ENCODE data around the gene HES3.

Gene HES3

DNA sequence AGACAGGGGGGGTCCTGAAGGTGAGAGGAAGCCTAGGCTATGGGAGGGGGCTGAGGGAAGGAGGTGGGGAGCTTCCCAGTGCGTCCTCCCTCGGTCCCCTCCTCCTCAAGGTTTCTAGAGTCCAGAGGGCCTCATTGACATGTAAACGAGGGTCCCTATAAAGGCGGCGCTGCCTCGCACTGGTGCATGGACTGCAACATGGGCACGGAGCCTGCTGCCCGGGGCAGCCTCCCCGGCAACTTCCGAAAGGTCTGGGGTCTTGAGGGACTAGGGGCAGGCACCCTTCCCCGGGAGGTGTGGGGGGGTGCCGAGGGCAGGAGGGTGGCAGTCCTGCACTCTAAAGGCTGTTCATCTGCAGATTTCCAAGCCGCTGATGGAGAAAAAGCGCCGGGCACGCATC is at the start of gene HES3:
Gene HES3, plus strand, starts transcription at position 187 of the 400 bp plus-strand sequence. Its CDS starts 187 bp downstream, at position 374.
- no peak within 1 kb of the TSS for H3K4me3 ChIP-seq
- H3K27ac ChIP-seq, result no peak within 1 kb of the TSS
- H3K9ac ChIP-seq (ENCODE audit: insufficient read length), result no peak within 1 kb of the TSS
- H3K36me3 ChIP-seq (ENCODE audit: insufficient read depth, low read length), result no peaks in the 10 kb centered on the region
- no peak for TF ChIP-seq FOXP2 (optimal IDR thresholded peaks at IDR 0.05; ENCODE audit: control extremely low read depth, extremely low read length, insufficient read depth)
- no peak for TF ChIP-seq EZH2 (IDR thresholded peaks at IDR 0.05)
- no peak for TF ChIP-seq POLR2AphosphoS5 (IDR thresholded peaks at IDR 0.05; ENCODE audit: borderline replicate concordance, low read depth, low read length)
- no peaks in the 10 kb centered on the region for H3K9me3 ChIP-seq (ENCODE audit: low read depth, low read length)
- no peak for DNase-seq (ENCODE audit: low read depth, low spot score)

DNA sequence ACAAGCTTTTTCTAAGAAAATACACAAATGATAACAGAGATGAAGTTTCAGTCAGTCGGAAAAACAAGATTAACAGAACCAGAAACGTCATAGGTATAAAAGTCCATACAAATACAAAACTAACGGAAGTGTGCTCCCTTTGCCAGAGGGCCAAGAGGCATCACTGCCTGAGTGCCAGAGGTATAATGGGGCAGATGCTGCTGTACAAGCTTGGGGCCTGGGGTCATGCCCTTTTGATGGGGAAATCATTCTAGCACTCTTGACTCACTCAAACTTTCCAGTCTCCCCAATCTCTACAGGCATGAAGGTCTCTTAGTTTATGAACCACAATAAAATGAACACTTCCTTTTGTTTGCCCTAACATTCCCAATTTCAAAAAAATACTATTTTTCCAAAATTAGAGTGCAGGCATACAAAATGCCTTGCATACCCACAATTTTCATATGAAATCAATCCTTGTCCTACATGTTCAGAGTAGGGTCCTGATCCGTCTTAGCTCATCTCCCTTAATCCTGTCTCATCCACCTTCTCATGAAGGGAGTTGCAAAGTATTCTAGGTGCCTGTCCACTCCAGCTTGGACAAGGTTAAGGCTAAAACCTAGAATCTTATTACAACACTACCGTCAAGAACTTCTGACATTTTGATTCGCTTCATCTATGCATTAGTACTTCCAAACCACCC is 46.1 kb upstream of the HES3 start:
- peak overlapping the region; percentile 99 for H3K9ac ChIP-seq (ENCODE audit: insufficient read length)
- peak overlapping the region; percentile 81 for H3K4me3 ChIP-seq
- H3K27ac ChIP-seq, result peak overlapping the region; percentile 88; the same call in 1 of the 2 replicates
- H3K36me3 ChIP-seq (ENCODE audit: insufficient read depth, low read length), result peaks cover 50% of the 10 kb centered on the region
- DNase-seq (ENCODE audit: low read depth, low spot score), result no peak
- H3K9me3 ChIP-seq (ENCODE audit: low read depth, low read length), result no peaks in the 10 kb centered on the region
- TF ChIP-seq FOXP2 (optimal IDR thresholded peaks at IDR 0.05; ENCODE audit: control extremely low read depth, extremely low read length, insufficient read depth) (no peak), POLR2AphosphoS5 (IDR thresholded peaks at IDR 0.05; ENCODE audit: borderline replicate concordance, low read depth, low read length) (no peak), EZH2 (IDR thresholded peaks at IDR 0.05) (no peak)

GRCh38 chr1:6198646-6199297 is 45.2 kb upstream of the HES3 start:
- Histone ChIP-seq H3K9ac (ENCODE audit: insufficient read length) (peak overlapping the region; percentile 99), H3K36me3 (ENCODE audit: insufficient read depth, low read length) (peaks cover 41% of the 10 kb centered on the region), H3K27ac (peak overlapping the region; percentile 88), H3K9me3 (ENCODE audit: low read depth, low read length) (no peaks in the 10 kb centered on the region), H3K4me3 (peak overlapping the region; percentile 81)
- no peak for DNase-seq (ENCODE audit: low read depth, low spot score)
- TF ChIP-seq EZH2 (IDR thresholded peaks at IDR 0.05), result no peak
- no peak for TF ChIP-seq POLR2AphosphoS5 (IDR thresholded peaks at IDR 0.05; ENCODE audit: borderline replicate concordance, low read depth, low read length)
- no peak for TF ChIP-seq FOXP2 (optimal IDR thresholded peaks at IDR 0.05; ENCODE audit: control extremely low read depth, extremely low read length, insufficient read depth)

DNA sequence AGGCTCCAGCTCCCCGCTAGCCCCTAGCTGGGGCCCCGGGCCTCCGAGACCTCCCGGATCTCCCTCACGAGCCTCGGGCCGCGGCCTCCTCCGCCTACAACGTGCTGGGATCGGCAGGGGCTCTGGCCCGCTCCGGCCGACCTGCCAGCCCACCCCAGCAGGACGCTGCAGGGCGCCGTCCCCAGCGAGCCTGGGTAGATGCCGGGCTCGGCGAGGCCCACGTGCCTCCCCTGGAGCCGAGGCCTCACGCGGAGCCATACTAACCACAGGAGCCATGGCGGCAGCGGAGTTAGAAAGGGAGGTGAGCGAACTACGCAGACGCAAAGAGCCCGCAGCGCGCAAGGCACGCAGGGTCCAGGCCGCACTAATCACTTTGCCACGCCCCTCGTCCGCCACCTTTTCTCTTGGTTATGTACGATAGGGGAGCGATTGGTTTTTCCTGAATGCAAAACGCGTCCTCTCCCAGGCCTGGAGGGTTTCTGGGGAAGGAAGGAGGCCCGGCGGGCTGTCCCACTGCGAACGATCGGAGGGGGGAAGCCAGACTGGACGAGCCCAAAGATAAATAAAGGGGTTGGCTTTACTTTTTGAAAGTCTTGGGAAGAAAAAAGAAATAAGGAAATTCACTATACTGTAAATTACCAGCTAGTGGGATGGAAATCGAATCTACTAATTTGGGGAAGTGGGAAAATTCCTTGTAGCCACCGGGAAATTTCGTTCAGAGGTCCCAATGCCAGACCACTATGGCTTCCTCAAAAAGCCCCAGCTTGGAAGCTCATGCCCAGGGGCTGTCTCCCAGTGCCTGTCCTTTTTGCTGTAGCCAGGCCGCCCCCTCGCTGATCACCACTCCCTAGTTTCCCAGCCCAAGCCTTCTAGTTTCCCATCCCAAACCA is 44.4 kb upstream of the HES3 start, which contains the start of gene RPL22:
Gene RPL22, minus strand, starts transcription at position 298 of the 890 bp plus-strand sequence. Its CDS starts 22 bp downstream, at position 276.
- TF ChIP-seq FOXP2 (optimal IDR thresholded peaks at IDR 0.05; ENCODE audit: control extremely low read depth, extremely low read length, insufficient read depth) (peak; percentile 87), EZH2 (IDR thresholded peaks at IDR 0.05) (no peak), POLR2AphosphoS5 (IDR thresholded peaks at IDR 0.05; ENCODE audit: borderline replicate concordance, low read depth, low read length) (peak; percentile 98)
- Histone ChIP-seq H3K27ac (peak within 1 kb of the TSS; percentile 95), H3K9ac (ENCODE audit: insufficient read length) (peak within 1 kb of the TSS; percentile 99), H3K4me3 (peak within 1 kb of the TSS; percentile 81), H3K36me3 (ENCODE audit: insufficient read depth, low read length) (peaks cover 34% of the 10 kb centered on the region), H3K9me3 (ENCODE audit: low read depth, low read length) (no peaks in the 10 kb centered on the region)
- peak; percentile 98 for DNase-seq (ENCODE audit: low read depth, low spot score)

DNA sequence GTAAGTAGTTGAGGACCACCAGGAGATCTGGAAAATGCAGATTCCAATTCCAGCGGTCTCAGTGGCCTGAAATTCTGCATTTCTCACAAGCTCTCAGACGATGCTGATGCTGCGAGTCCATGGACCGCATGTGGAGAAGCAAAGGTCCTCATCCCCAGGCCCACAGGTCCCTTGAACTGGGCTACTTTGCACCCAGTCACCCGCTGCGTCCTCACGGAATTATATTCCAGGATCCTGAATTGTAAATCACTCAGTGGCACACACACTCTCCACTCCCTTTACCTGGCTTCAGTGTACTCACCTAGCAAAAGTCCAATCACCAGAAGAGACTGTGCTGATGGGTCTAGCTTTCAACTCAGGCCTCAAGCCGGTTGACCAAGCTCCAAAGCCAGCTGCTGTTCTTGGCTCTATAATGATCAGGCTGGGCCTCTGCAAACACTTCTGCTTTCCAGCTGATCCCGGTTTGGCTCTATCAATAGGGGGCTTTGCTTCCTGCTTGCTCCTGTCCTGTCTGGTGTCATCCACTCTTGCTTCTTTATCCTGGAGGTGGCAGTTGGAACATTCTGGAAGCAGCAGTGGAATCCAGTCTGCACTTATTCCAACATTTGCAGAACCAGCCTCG is 43.7 kb upstream of the HES3 start:
- Histone ChIP-seq H3K27ac (peak overlapping the region; percentile 95), H3K36me3 (ENCODE audit: insufficient read depth, low read length) (peaks cover 28% of the 10 kb centered on the region), H3K4me3 (peak overlapping the region; percentile 81), H3K9ac (ENCODE audit: insufficient read length) (peak overlapping the region; percentile 99), H3K9me3 (ENCODE audit: low read depth, low read length) (no peaks in the 10 kb centered on the region)
- no peak for TF ChIP-seq EZH2 (IDR thresholded peaks at IDR 0.05)
- TF ChIP-seq POLR2AphosphoS5 (IDR thresholded peaks at IDR 0.05; ENCODE audit: borderline replicate concordance, low read depth, low read length), result no peak
- no peak for TF ChIP-seq FOXP2 (optimal IDR thresholded peaks at IDR 0.05; ENCODE audit: control extremely low read depth, extremely low read length, insufficient read depth)
- DNase-seq (ENCODE audit: low read depth, low spot score), result no peak

GRCh38 chr1:6202256-6202655 is 41.7 kb upstream of the HES3 start:
- H3K27ac ChIP-seq, result no peak overlapping the region
- H3K36me3 ChIP-seq (ENCODE audit: insufficient read depth, low read length), result peaks cover 12% of the 10 kb centered on the region
- TF ChIP-seq EZH2 (IDR thresholded peaks at IDR 0.05), result no peak
- TF ChIP-seq FOXP2 (optimal IDR thresholded peaks at IDR 0.05; ENCODE audit: control extremely low read depth, extremely low read length, insufficient read depth), result no peak
- TF ChIP-seq POLR2AphosphoS5 (IDR thresholded peaks at IDR 0.05; ENCODE audit: borderline replicate concordance, low read depth, low read length), result no peak
- DNase-seq (ENCODE audit: low read depth, low spot score), result no peak
- H3K4me3 ChIP-seq, result no peak overlapping the region
- no peak overlapping the region for H3K9ac ChIP-seq (ENCODE audit: insufficient read length)
- H3K9me3 ChIP-seq (ENCODE audit: low read depth, low read length), result no peaks in the 10 kb centered on the region

DNA sequence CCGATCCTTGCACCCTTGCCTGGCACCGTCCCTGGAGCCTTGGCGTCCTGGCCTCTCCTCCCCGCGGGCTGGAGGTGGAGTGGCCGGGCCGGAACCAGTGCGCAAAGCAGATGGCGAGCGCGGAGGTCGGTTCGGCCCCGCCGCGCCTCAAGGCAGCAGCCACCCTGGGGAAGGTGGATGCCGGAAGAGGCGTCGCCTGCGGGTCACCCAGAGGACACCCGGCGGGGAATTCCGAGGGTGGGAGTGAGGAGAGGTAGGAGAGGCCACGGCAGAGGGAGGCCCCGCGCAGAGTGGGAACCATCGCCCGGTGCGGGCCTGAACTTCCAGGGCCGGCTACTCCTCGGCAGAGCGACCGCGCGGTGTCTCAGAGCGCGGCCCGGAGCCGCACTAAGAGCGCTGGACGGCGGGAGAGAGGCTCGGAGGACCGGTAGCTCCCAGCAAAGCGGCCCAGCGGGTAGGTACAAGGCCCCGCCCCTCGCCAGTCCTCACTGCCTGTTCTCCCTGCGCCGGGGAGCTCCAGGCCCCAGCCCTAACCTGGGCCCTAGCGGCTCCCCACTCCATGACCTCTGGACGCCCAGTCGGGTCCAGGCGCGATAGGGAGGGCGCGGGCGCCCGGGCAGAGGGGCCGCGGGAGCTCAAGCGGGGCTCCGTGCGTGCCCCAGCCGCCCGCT is 38.0 kb upstream of the HES3 start, which contains the start of gene RNF207:
Gene RNF207, plus strand, starts transcription at position 271 of the 671 bp plus-strand sequence. CDS start 417 bp downstream, outside the sequence.
- H3K9me3 ChIP-seq (ENCODE audit: low read depth, low read length), result no peaks in the 10 kb centered on the region
- no peak for DNase-seq (ENCODE audit: low read depth, low spot score)
- TF ChIP-seq POLR2AphosphoS5 (IDR thresholded peaks at IDR 0.05; ENCODE audit: borderline replicate concordance, low read depth, low read length) (no peak), FOXP2 (optimal IDR thresholded peaks at IDR 0.05; ENCODE audit: control extremely low read depth, extremely low read length, insufficient read depth) (no peak), EZH2 (IDR thresholded peaks at IDR 0.05) (no peak)
- no peaks in the 10 kb centered on the region for H3K36me3 ChIP-seq (ENCODE audit: insufficient read depth, low read length)
- H3K4me3 ChIP-seq, result no peak within 1 kb of the TSS
- H3K27ac ChIP-seq, result no peak within 1 kb of the TSS
- no peak within 1 kb of the TSS for H3K9ac ChIP-seq (ENCODE audit: insufficient read length)
